WTC11 (cell line): ENCODE results near the gene ENTR1. TPM values are rescaled to one million over a fixed set of nuclear protein-coding genes. Genes with fewer than 3 reads are reported as not detected.

Experiments
- ATAC-seq: fragments of 200-7000 bp; cut with Tn5 transposase; 2 replicates; pipeline ENCODE4 v1.10.0; 2021; ENCODE audit warnings: mild to moderate bottlenecking, moderate library complexity
- CTCF ChIA-PET: fragments of 300-600 bp; sonication (Branson Sonifier 250); formaldehyde crosslinking; loops from one replicate; lab custom pipeline; 2021; ENCODE audit warnings: antibody characterized with exemption; lab: Charles Lee
- POLR2A ChIA-PET: fragments of 350-600 bp; sonication (Branson Sonifier 250); formaldehyde crosslinking; loops from one replicate; lab custom pipeline; 2021; ENCODE audit warnings: antibody characterized with exemption; lab: Charles Lee
- DNase-seq: peaks from one replicate; pipeline ENCODE4 v3.0.0; 2021; ENCODE audit warnings: low spot score
- H3K27ac Mint-ChIP-seq: 2 replicates; pipeline ENCODE4 v1.8.0; 2021; ENCODE audit warnings: mixed read lengths
- H3K27me3 Mint-ChIP-seq: 2 replicates; pipeline ENCODE4 v1.8.0; 2021; ENCODE audit warnings: low read depth, mild to moderate bottlenecking, moderate library complexity, mixed read lengths
- H3K36me3 Mint-ChIP-seq: 2 replicates; pipeline ENCODE4 v1.8.0; 2021; ENCODE audit warnings: mixed read lengths
- H3K4me1 Mint-ChIP-seq: 2 replicates; pipeline ENCODE4 v1.8.0; 2022; ENCODE audit warnings: mixed read lengths
- H3K4me3 Mint-ChIP-seq: 2 replicates; pipeline ENCODE4 v1.8.0; 2021; ENCODE audit warnings: mild to moderate bottlenecking, moderate library complexity, mixed read lengths
- H3K9me3 Mint-ChIP-seq: 2 replicates; pipeline ENCODE4 v1.8.0; 2021; ENCODE audit warnings: mixed read lengths
- CBFB ChIP-seq: sonication (generic); formaldehyde crosslinking; IDR thresholded peaks from 2 replicates; pipeline ENCODE4 v1.8.1; 2022; ENCODE audit warnings: mild to moderate bottlenecking, low read depth, missing genetic modification reagents
- ESRRA ChIP-seq: sonication (generic); formaldehyde crosslinking; IDR thresholded peaks from 2 replicates; pipeline ENCODE4 v1.8.1; 2022; ENCODE audit warnings: mild to moderate bottlenecking, missing genetic modification reagents, borderline replicate concordance
- FOXJ3 ChIP-seq: sonication (generic); formaldehyde crosslinking; IDR thresholded peaks from 2 replicates; pipeline ENCODE4 v1.9.0; 2021; ENCODE audit warnings: missing genetic modification reagents, mild to moderate bottlenecking, borderline replicate concordance
- GRHL2 ChIP-seq: fragments of 250-450 bp; sonication (Bioruptor Pico); IDR thresholded peaks from 2 replicates; pipeline ENCODE4 v1.8.0; 2022; ENCODE audit warnings: mild to moderate bottlenecking, moderate library complexity; ENCODE audit not compliant: insufficient replicate concordance, severe bottlenecking
- MYBL2 ChIP-seq: sonication (generic); formaldehyde crosslinking; IDR thresholded peaks from 2 replicates; pipeline ENCODE4 v1.8.1; 2023; ENCODE audit warnings: mild to moderate bottlenecking, moderate library complexity, missing genetic modification reagents
- OVOL2 ChIP-seq: fragments of 250-450 bp; sonication (Bioruptor Pico); IDR thresholded peaks from 2 replicates; pipeline ENCODE4 v1.9.0; 2021; ENCODE audit warnings: mild to moderate bottlenecking, borderline replicate concordance
- PRRX2 ChIP-seq: fragments of 250-450 bp; sonication (Bioruptor Pico); IDR thresholded peaks from 2 replicates; pipeline ENCODE4 v1.8.0; 2021; ENCODE audit warnings: mild to moderate bottlenecking
- SMAD4 ChIP-seq: sonication (generic); formaldehyde crosslinking; IDR thresholded peaks from 2 replicates; pipeline ENCODE4 v1.8.0; 2022; ENCODE audit warnings: mild to moderate bottlenecking, missing genetic modification reagents
- SOX15 ChIP-seq: fragments of 250-450 bp; sonication (Bioruptor Pico); IDR thresholded peaks from 2 replicates; pipeline ENCODE4 v1.9.0; 2021; ENCODE audit warnings: mild to moderate bottlenecking
- ZNF317 ChIP-seq: sonication (generic); formaldehyde crosslinking; IDR thresholded peaks from 2 replicates; pipeline ENCODE4 v1.8.1; 2023; ENCODE audit warnings: low read depth, mild to moderate bottlenecking, moderate library complexity, missing genetic modification reagents, borderline replicate concordance
- ZNF416 ChIP-seq: fragments of 250-450 bp; sonication (Bioruptor Pico); IDR thresholded peaks from 2 replicates; pipeline ENCODE4 v1.9.0; 2021; ENCODE audit warnings: mild to moderate bottlenecking, inconsistent platforms
- ZNF671 ChIP-seq: fragments of 250-450 bp; sonication (Bioruptor Pico); IDR thresholded peaks from 2 replicates; pipeline ENCODE4 v1.8.0; 2021; ENCODE audit warnings: mild to moderate bottlenecking
- total RNA-seq: library from RNA; stranded (reverse); gene quantifications from 3 replicates; pipeline ENCODE4 v1.2.3, GENCODE V29; 2021
- TF ChIP-seq, protein P1 (sequence below): sonication (generic); formaldehyde crosslinking; conservative IDR thresholded peaks from 2 replicates; pipeline ENCODE4 v1.8.1; 2022; ENCODE audit warnings: mild to moderate bottlenecking, missing genetic modification reagents
- TF ChIP-seq, protein P2 (sequence below): fragments of 250-450 bp; sonication (Bioruptor Pico); IDR thresholded peaks from 2 replicates; pipeline ENCODE4 v2.1.2; 2022; ENCODE audit warnings: mild to moderate bottlenecking, moderate library complexity
- TF ChIP-seq, protein P3 (sequence below): fragments of 250-450 bp; sonication (Bioruptor Pico); conservative IDR thresholded peaks from 2 replicates; pipeline ENCODE4 v1.9.0; 2021; ENCODE audit warnings: mild to moderate bottlenecking
- TF ChIP-seq, protein P4 (sequence below): sonication (generic); formaldehyde crosslinking; IDR thresholded peaks from 2 replicates; pipeline ENCODE4 v1.8.1; 2022; ENCODE audit warnings: low read depth, missing genetic modification reagents, borderline replicate concordance
- TF ChIP-seq, protein P5 (sequence below): fragments of 250-450 bp; sonication (Bioruptor Pico); IDR thresholded peaks from 2 replicates; pipeline ENCODE4 v1.9.0; 2021; ENCODE audit warnings: moderate library complexity, mild to moderate bottlenecking, inconsistent platforms, borderline replicate concordance
- TF ChIP-seq, protein P6 (sequence below): sonication (generic); formaldehyde crosslinking; IDR thresholded peaks from 2 replicates; pipeline ENCODE4 v1.8.1; 2022; ENCODE audit warnings: mild to moderate bottlenecking, missing genetic modification reagents, moderate library complexity, borderline replicate concordance
- TF ChIP-seq, protein P7 (sequence below): fragments of 250-450 bp; sonication (Bioruptor Pico); IDR thresholded peaks from 2 replicates; pipeline ENCODE4 v1.8.0; 2021; ENCODE audit warnings: mild to moderate bottlenecking

The ENTR1 gene
- total RNA-seq, 1 experiment from 2014 or later, result 140 TPM

DNA sequence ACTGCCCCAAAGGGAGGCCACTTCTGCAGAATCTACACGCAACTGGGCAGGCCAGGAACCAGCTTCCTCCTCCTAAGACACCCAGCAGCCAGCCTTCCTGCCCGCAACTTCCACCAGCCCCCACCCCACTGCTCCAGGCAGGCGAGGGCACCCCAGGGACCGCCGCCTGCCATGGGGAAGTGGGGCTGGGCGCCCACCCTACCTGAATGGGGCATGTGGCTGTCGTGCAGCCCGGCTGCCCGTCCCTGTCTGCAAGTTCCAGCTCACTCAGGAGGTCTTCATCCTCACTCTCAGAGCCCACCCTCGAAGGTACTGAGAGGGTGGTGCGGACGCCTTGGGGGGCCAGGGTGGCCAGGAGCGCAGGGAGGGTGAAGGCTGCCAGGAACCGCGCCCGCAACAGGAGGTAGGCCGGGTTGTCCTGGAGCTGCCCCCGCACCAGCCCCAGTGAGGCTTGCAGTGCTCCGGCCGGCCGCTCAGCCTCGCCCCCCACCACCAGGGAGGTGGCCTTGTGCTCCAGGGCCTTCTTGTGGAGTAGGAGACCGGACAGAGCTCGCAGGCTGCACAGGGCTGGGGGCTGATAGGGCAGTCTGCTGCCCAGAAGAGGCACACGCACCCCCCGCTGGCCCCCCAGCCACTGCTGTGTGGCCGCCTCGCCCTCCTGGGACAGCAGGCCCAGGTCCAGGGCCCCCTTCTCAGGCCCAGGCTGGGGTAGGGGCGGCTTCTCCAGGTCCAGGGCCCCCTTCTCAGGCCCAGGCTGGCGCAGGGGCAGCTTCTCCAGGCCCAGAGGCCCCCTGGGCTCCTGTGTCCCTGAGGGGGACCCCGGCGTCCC is 32.9 kb downstream of the ENTR1 start (continued):
- TF ChIP-seq, protein P1, sequence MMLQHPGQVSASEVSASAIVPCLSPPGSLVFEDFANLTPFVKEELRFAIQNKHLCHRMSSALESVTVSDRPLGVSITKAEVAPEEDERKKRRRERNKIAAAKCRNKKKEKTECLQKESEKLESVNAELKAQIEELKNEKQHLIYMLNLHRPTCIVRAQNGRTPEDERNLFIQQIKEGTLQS (CRISPR knock-in tag), result no peak
- TF ChIP-seq, all 79 proteins: peak for 0

DNA sequence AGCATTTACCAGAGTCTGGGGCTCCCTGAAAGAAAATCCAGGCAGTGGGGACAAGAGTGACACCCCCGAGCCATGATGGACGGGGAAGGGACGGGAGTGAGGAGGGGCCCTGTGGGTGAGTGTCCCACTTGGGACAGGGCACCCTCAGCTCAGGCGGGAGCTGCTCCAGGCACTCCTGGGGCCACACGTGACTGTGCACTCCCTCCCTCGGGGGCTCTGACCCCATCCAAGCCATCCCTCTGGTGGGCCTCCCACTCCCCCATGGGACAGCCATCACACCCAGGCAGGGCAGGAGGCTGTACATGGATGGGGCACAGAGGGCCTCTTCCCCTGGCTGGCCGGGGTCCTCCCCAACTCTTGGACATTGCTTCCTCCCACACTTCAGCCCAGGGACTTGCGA is 34.0 kb downstream of the ENTR1 start:
- DNase-seq (no peak), ATAC-seq (no peak)
- Mint-ChIP-seq H3K36me3 (no peaks in the 10 kb centered on the region; the same call in 1 of the 2 replicates), H3K4me1 (no peaks in the 10 kb centered on the region), H3K9me3 (no peaks in the 10 kb centered on the region), H3K4me3 (no peak overlapping the region), H3K27me3 (no peaks in the 10 kb centered on the region), H3K27ac (no peak overlapping the region)
- POLR2A ChIA-PET, result no interaction called here
- CTCF ChIA-PET, result interaction anchor here (1.2 kb wide), 1 partner anchor 37 kb away, joined by 4 read pairs; no protein-coding TSS in a partner anchor
- TF ChIP-seq CBFB (CRISPR knock-in tag) (no peak), ESRRA (CRISPR knock-in tag) (no peak), MYBL2 (CRISPR knock-in tag) (no peak), ZNF671 (CRISPR knock-in tag) (no peak), OVOL2 (CRISPR knock-in tag) (no peak), PRRX2 (CRISPR knock-in tag) (no peak)
- TF ChIP-seq, protein P2, sequence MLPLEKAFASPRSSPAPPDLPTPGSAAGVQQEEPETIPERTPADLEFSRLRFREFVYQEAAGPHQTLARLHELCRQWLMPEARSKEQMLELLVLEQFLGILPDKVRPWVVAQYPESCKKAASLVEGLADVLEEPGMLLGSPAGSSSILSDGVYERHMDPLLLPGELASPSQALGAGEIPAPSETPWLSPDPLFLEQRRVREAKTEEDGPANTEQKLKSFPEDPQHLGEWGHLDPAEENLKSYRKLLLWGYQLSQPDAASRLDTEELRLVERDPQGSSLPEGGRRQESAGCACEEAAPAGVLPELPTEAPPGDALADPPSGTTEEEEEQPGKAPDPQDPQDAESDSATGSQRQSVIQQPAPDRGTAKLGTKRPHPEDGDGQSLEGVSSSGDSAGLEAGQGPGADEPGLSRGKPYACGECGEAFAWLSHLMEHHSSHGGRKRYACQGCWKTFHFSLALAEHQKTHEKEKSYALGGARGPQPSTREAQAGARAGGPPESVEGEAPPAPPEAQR (CRISPR knock-in tag), result no peak
- TF ChIP-seq, protein P3, sequence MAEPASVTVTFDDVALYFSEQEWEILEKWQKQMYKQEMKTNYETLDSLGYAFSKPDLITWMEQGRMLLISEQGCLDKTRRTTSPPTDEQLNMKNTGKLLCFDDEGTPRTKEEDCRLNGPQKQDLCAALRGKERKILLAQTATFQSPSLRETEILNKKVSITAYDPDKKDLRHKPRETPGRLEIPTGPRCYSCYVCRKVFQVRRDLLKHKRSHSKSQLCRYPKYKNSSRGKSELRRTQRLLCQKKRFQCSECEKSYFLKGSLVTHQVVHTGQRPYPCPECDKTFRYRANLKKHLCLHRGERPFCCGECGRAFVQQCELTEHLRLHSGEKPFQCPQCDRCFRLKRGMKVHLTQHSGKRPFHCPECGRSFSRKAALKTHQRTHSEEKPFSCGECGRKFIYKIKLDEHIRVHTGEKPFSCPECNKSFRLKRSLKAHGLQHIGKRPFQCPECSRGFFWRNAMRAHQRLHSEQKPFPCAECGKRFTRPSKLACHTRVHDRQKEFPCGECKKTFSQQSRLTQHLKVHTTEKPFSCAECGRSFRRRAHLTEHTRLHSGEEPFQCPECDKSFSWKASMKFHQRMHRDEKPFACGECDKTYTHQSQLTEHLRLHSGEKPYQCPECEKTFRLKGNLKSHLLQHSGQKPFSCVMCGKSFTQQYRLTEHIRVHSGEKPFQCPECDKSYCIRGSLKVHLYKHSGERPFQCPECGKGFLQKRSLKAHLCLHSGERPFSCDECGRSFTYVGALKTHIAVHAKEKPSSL (CRISPR knock-in tag), result no peak
- TF ChIP-seq, protein P4, sequence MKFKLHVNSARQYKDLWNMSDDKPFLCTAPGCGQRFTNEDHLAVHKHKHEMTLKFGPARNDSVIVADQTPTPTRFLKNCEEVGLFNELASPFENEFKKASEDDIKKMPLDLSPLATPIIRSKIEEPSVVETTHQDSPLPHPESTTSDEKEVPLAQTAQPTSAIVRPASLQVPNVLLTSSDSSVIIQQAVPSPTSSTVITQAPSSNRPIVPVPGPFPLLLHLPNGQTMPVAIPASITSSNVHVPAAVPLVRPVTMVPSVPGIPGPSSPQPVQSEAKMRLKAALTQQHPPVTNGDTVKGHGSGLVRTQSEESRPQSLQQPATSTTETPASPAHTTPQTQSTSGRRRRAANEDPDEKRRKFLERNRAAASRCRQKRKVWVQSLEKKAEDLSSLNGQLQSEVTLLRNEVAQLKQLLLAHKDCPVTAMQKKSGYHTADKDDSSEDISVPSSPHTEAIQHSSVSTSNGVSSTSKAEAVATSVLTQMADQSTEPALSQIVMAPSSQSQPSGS, result no peak

DNA sequence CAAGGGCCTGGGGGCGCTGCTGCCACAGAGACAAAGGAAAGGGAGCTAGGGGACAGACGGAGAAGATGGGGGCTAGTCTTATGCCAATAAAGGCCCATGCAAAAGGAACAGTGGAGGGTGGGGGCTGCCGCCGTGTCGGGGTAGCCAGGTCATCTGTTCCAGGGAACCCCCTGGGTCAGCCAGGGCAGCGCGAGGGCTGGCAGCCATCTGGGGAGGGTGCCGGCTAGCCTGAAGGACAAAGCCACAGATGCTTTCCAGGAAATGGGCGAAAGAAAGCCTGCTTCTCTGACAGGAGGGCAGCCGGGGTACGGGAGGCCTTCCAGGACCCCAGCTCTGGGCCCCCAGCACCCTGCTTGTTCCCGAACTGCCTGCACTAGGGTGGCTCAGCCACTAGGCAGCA is 35.3 kb downstream of the ENTR1 start:
- ATAC-seq (no peak), DNase-seq (no peak)
- no peaks in the 10 kb centered on the region for H3K36me3 Mint-ChIP-seq
- H3K4me3 Mint-ChIP-seq, result no peak overlapping the region
- H3K9me3 Mint-ChIP-seq, result no peaks in the 10 kb centered on the region
- H3K27ac Mint-ChIP-seq, result no peak overlapping the region
- ChIA-PET CTCF (interaction anchor here (2.6 kb wide), 1 partner anchor 11 kb away, joined by 14 read pairs; the partner anchor contains the start of gene DNLZ), POLR2A (no interaction called here)
- H3K27me3 Mint-ChIP-seq, result no peaks in the 10 kb centered on the region
- TF ChIP-seq SOX15 (CRISPR knock-in tag) (no peak), ZNF671 (CRISPR knock-in tag) (no peak), ZNF416 (CRISPR knock-in tag) (no peak), PRRX2 (CRISPR knock-in tag) (no peak), GRHL2 (no peak), ZNF317 (no peak), FOXJ3 (CRISPR knock-in tag) (no peak), SMAD4 (no peak)
- TF ChIP-seq, protein P5, sequence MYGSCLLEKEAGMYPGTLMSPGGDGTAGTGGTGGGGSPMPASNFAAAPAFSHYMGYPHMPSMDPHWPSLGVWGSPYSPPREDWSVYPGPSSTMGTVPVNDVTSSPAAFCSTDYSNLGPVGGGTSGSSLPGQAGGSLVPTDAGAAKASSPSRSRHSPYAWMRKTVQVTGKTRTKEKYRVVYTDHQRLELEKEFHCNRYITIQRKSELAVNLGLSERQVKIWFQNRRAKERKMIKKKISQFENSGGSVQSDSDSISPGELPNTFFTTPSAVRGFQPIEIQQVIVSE (CRISPR knock-in tag), result no peak
- TF ChIP-seq, protein P4, result no peak
- TF ChIP-seq, protein P6, sequence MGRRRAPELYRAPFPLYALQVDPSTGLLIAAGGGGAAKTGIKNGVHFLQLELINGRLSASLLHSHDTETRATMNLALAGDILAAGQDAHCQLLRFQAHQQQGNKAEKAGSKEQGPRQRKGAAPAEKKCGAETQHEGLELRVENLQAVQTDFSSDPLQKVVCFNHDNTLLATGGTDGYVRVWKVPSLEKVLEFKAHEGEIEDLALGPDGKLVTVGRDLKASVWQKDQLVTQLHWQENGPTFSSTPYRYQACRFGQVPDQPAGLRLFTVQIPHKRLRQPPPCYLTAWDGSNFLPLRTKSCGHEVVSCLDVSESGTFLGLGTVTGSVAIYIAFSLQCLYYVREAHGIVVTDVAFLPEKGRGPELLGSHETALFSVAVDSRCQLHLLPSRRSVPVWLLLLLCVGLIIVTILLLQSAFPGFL (CRISPR knock-in tag), result no peak
- TF ChIP-seq, protein P7, sequence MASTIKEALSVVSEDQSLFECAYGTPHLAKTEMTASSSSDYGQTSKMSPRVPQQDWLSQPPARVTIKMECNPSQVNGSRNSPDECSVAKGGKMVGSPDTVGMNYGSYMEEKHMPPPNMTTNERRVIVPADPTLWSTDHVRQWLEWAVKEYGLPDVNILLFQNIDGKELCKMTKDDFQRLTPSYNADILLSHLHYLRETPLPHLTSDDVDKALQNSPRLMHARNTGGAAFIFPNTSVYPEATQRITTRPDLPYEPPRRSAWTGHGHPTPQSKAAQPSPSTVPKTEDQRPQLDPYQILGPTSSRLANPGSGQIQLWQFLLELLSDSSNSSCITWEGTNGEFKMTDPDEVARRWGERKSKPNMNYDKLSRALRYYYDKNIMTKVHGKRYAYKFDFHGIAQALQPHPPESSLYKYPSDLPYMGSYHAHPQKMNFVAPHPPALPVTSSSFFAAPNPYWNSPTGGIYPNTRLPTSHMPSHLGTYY (CRISPR knock-in tag), result no peak
- H3K4me1 Mint-ChIP-seq, result no peaks in the 10 kb centered on the region
